SU-DHL-6 (cell line): ENCODE data around the gene SRSF1.
"Not testable (repeated sequence)": the region's sequence is repeated elsewhere in the genome, so short reads cannot be mapped to it uniquely, and the experiment has no call there.

ENCODE experiments used
- H2AFZ ChIP-seq: fragments of 200-600 bp; sonication (generic); 2 replicates; pipeline ENCODE4 v1.6.1; 2014; ENCODE audit warnings: low read depth, mild to moderate bottlenecking, moderate library complexity, mixed read lengths, antibody characterized with exemption, low read length; ENCODE audit not compliant: severe bottlenecking
- H3F3A ChIP-seq: fragments of 200-600 bp; shearing (Covaris generic); 2 replicates; pipeline ENCODE4 v1.6.0; 2016; ENCODE audit warnings: antibody characterized with exemption, mild to moderate bottlenecking; ENCODE audit not compliant: insufficient read depth
- H3K27ac ChIP-seq: fragments of 200-600 bp; sonication (generic); 2 replicates; pipeline ENCODE4 v1.5.1; 2016; ENCODE audit warnings: low read depth, mild to moderate bottlenecking, low read length, moderate library complexity, mixed read lengths
- H3K27me3 ChIP-seq: fragments of 200-600 bp; sonication (generic), shearing (Covaris generic); 2 replicates; pipeline ENCODE4 v1.6.0; 2014; ENCODE audit warnings: mild to moderate bottlenecking, low read length
- H3K36me3 ChIP-seq: fragments of 200-600 bp; sonication (generic); 2 replicates; pipeline ENCODE4 v1.6.1; 2014; ENCODE audit warnings: mild to moderate bottlenecking, low read length, mixed read lengths
- H3K4me2 ChIP-seq: fragments of 300-600, 200-600 bp; shearing (Covaris generic), sonication (generic); 2 replicates; pipeline ENCODE4 v1.6.0; 2014; ENCODE audit warnings: low read length, low read depth, mild to moderate bottlenecking; ENCODE audit not compliant: poor library complexity, severe bottlenecking
- H3K4me3 ChIP-seq: fragments of 200-600 bp; sonication (generic); 2 replicates; pipeline ENCODE4 v1.5.1; 2014; ENCODE audit warnings: antibody characterized with exemption, low read length, mild to moderate bottlenecking, mixed read lengths; ENCODE audit not compliant: insufficient read depth, poor library complexity, severe bottlenecking
- H3K79me2 ChIP-seq: fragments of 200-600 bp; sonication (generic); 2 replicates; pipeline ENCODE4 v1.6.1; 2014; ENCODE audit warnings: mild to moderate bottlenecking, low read length, moderate library complexity; ENCODE audit not compliant: insufficient read depth
- H3K9ac ChIP-seq: fragments of 200-600 bp; sonication (generic); 2 replicates; pipeline ENCODE4 v1.7.0; 2014; ENCODE audit warnings: mild to moderate bottlenecking, low read length
- H3K9me2 ChIP-seq: fragments of 200-600 bp; sonication (generic); replicated peaks from 2 replicates; pipeline ENCODE4 v1.6.1; 2014; ENCODE audit warnings: low read length; ENCODE audit not compliant: insufficient read depth
- H3K9me3 ChIP-seq: fragments of 200-600 bp; sonication (generic); 2 replicates; pipeline ENCODE4 v1.6.1; 2014; ENCODE audit warnings: low read length, mixed read lengths; ENCODE audit not compliant: insufficient read depth
- H4K20me1 ChIP-seq: fragments of 200-600 bp; sonication (generic); 2 replicates; pipeline ENCODE4 v1.6.1; 2014; ENCODE audit warnings: low read depth, mild to moderate bottlenecking, antibody characterized with exemption, low read length, moderate library complexity, mixed read lengths
- EZH2phosphoT487 ChIP-seq: fragments of 200-600 bp; sonication (generic), shearing (Covaris generic); conservative IDR thresholded peaks from 2 replicates; pipeline ENCODE4 v1.6.1; 2018; ENCODE audit warnings: mild to moderate bottlenecking, antibody characterized with exemption, low read length, moderate library complexity, mixed read lengths
- TF ChIP-seq, protein P1 (sequence below): fragments of 200-600 bp; sonication (generic); IDR thresholded peaks from one replicate; pipeline ENCODE4 v1.5.1; 2017; ENCODE audit warnings: antibody characterized with exemption, mild to moderate bottlenecking, low read length, moderate library complexity; ENCODE audit not compliant: insufficient read depth, poor library complexity, severe bottlenecking

The SRSF1 gene

DNA sequence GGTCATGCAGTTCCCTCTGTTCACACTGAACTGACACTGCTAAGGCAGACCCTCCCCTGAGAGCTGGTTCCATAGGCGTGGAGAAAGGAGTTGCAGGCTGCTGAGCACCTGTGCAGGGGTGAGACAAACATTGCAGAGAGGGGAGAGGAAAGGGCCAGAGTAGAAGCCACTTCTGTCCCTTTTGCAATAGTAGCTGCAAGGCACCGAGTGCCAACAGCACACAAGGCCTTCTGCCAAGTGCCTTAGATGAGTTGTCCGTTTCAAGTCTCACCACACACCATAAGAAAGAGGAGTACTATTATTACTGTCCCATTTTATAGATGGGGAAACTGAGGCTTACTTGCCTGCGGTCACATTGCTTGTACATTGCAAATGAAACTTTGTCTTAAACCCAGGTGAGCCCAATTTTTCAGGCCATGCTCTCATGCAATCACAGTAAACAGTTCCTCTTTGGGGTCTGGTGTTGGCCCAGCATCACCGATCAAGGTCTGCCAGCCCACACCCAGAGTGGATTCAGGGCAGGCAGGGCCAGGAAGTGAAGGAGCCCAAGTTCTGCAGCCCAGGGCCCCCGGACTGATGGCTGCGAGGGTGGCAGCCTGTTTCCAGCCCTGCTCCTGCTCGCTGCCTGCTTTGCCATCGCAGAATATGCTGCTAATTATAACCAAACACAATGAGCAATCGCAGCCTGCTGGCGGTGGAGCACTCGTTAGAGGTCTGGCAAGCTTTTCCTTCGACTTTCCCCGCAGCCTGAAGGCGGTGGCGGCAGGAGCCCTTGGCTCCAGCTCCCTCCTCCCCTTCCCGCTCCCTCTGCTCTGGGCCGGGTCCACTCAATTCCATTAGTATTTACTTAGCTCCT is 39.4 kb upstream of the SRSF1 start:
- no peaks in the 10 kb centered on the region for H3K9me3 ChIP-seq
- H3K79me2 ChIP-seq, result no peaks in the 10 kb centered on the region
- no peaks in the 10 kb centered on the region for H3K36me3 ChIP-seq
- no peak overlapping the region for H3K9ac ChIP-seq
- TF ChIP-seq EZH2phosphoT487, result no peak
- TF ChIP-seq, protein P1, sequence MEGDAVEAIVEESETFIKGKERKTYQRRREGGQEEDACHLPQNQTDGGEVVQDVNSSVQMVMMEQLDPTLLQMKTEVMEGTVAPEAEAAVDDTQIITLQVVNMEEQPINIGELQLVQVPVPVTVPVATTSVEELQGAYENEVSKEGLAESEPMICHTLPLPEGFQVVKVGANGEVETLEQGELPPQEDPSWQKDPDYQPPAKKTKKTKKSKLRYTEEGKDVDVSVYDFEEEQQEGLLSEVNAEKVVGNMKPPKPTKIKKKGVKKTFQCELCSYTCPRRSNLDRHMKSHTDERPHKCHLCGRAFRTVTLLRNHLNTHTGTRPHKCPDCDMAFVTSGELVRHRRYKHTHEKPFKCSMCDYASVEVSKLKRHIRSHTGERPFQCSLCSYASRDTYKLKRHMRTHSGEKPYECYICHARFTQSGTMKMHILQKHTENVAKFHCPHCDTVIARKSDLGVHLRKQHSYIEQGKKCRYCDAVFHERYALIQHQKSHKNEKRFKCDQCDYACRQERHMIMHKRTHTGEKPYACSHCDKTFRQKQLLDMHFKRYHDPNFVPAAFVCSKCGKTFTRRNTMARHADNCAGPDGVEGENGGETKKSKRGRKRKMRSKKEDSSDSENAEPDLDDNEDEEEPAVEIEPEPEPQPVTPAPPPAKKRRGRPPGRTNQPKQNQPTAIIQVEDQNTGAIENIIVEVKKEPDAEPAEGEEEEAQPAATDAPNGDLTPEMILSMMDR, result no peak
- H3K27ac ChIP-seq, result no peak overlapping the region
- H3K4me3 ChIP-seq, result no peak overlapping the region
- H3K4me2 ChIP-seq, result no peak overlapping the region
- no peaks in the 10 kb centered on the region for H4K20me1 ChIP-seq
- H3K27me3 ChIP-seq, result no peaks in the 10 kb centered on the region
- H3F3A ChIP-seq, result no peaks in the 10 kb centered on the region
- H2AFZ ChIP-seq, result no peak overlapping the region
- H3K9me2 ChIP-seq, result no peaks in the 10 kb centered on the region

DNA sequence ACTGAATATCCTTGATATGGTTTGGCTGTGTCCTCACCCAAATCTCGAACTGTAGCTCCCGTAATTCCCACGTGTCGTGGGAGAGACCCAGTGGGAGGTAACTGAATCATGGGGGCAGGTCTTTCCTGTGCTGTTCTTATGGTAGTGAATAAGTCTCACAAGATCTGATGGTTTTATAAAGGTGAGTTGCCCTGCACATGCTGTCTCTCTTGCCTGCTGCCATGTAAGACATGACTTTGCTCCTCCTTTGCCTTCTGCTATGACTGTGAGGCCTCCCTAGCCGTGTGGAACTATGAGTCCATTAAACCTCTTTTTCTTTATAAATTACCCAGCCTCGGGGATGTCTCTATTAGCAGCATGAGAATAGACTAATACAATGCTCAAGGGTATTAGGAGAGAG is 37.2 kb upstream of the SRSF1 start:
- not testable (repeated sequence) for H3K36me3 ChIP-seq, H3K27me3 ChIP-seq, H3K9me3 ChIP-seq, H3K4me3 ChIP-seq, H3F3A ChIP-seq, H4K20me1 ChIP-seq, H3K9me2 ChIP-seq, H3K4me2 ChIP-seq, H3K27ac ChIP-seq, H3K9ac ChIP-seq, H2AFZ ChIP-seq, H3K79me2 ChIP-seq

DNA sequence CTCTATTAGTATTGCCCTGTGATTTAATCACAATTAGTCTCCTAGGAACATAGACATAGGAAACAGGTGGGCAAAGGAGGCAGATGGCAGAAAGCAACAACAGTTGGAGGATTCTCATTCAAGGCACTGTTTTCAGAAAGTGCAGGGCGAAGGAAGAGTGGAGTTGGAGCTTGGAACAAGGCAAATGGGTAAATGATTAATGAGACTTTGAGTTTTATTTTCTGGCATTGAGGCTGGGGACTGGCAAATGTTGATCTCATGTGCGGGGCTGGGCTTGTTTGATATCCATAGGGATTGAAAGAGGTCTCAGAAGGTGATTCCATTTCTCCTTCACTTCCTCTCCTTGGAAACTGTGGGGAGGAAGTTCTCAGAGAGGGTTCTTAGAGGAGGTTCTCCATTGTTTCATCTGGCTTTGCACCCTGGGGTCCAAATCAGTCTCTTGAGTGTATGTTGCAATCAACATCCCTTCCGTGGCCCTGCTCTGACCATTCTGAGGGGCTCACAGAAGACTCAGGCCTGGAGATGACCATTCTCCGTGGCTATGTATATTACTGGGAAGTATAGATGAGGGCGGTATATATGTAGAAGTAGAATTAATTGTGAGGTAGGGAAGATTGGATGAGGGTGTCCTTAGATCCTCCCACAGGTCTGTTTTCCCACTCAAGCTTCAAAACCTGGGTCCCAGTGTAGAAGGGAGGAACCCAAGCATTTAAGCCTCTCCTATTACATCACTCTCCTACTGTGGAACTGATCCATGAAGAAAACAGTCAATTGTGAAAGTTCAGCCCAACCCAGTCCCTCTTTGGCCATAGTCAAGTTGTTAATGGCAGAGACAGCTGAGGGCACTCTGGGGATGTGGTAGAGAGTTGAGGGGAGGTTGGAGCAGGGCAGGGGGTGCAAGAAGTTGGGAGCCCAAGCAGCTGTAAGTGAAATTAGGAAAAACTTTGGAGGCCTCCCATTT is 36.5 kb upstream of the SRSF1 start:
- Histone ChIP-seq H3K9ac (no peak overlapping the region), H2AFZ (no peak overlapping the region), H3K9me2 (no peaks in the 10 kb centered on the region), H3K27me3 (no peaks in the 10 kb centered on the region), H3K27ac (no peak overlapping the region), H3K4me3 (no peak overlapping the region), H3K36me3 (no peaks in the 10 kb centered on the region), H3K9me3 (no peaks in the 10 kb centered on the region), H4K20me1 (no peaks in the 10 kb centered on the region), H3K4me2 (no peak overlapping the region), H3F3A (no peaks in the 10 kb centered on the region), H3K79me2 (no peaks in the 10 kb centered on the region)
- TF ChIP-seq, protein P1, result no peak
- no peak for TF ChIP-seq EZH2phosphoT487
